BJ (cell line): ENCODE measurements around the gene CGREF1. TPM values are rescaled to one million over a fixed set of nuclear protein-coding genes. Genes with fewer than 3 reads are reported as not detected.

Experiments used
- CTCF ChIA-PET: fragments of 350-600 bp; formaldehyde crosslinking; extraction: SDS; loops from one replicate; lab custom pipeline; 2021; ENCODE audit warnings: antibody characterized with exemption, inconsistent platforms; lab: Yijun Ruan, JAX
- POLR2A ChIA-PET: fragments of 300-600 bp; sonication (Branson Sonifier 250); formaldehyde crosslinking; extraction: SDS; loops from one replicate; lab custom pipeline; 2021; ENCODE audit warnings: antibody characterized with exemption; lab: Charles Lee
- DNase-seq: peaks from one replicate; pipeline ENCODE4 v3.0.0-alpha.2; 2011; ENCODE audit warnings: low read depth
- H3K27me3 ChIP-seq: 2 replicates; pipeline ENCODE4 v1.6.0; 2011; ENCODE audit warnings: low read length; ENCODE audit not compliant: control insufficient read depth, insufficient read depth
- H3K36me3 ChIP-seq: 2 replicates; pipeline ENCODE4 v1.5.1; 2011; ENCODE audit warnings: low read length; ENCODE audit not compliant: control insufficient read depth, insufficient read depth
- H3K4me3 ChIP-seq: 2 replicates; pipeline ENCODE4 v1.5.1; 2011; ENCODE audit warnings: low read depth, mild to moderate bottlenecking, control low read depth, low read length
- CTCF ChIP-seq: IDR thresholded peaks from 2 replicates; pipeline ENCODE4 v1.5.1; 2011; ENCODE audit warnings: low read depth, mild to moderate bottlenecking, control low read depth, inconsistent platforms, low read length, moderate library complexity; ENCODE audit not compliant: insufficient read depth
- polyA plus RNA-seq: library from polyadenylated mRNA; depleted of rRNA; stranded (reverse); fragments of >200 nt; gene quantifications from 2 replicates; pipeline ENCODE4 v1.2.3, GENCODE V29; 2011

Gene CGREF1
- polyA plus RNA-seq, 1 experiment = 6.9 TPM

GRCh38 chr2:27092696-27093429, 26.1 kb downstream of the CGREF1 start:
- no peak for DNase-seq
- no peak for TF ChIP-seq CTCF
- ChIA-PET POLR2A (interaction anchor here (0.5 kb wide), 1 partner anchor 554 kb away, joined by 3 read pairs; no protein-coding TSS in a partner anchor), CTCF (interaction anchor here (0.9 to 5.5 kb wide), 4 partner anchors 99 to 218 kb away, joined by 3 to 38 read pairs (median 6); no protein-coding TSS in a partner anchor)
- Histone ChIP-seq H3K27me3 (no peaks in the 10 kb centered on the region), H3K36me3 (no peaks in the 10 kb centered on the region), H3K4me3 (no peak overlapping the region)

GRCh38 chr2:27091746-27092695, 26.9 kb downstream of the CGREF1 start:
- DNase-seq = no peak
- Histone ChIP-seq H3K4me3 (no peak overlapping the region), H3K27me3 (no peaks in the 10 kb centered on the region), H3K36me3 (no peaks in the 10 kb centered on the region)
- TF ChIP-seq CTCF = no peak
- POLR2A ChIA-PET = interaction anchor here (0.5 kb wide), 1 partner anchor 554 kb away, joined by 3 read pairs; no protein-coding TSS in a partner anchor
- CTCF ChIA-PET = interaction anchor here (0.9 to 1.7 kb wide), 3 partner anchors 19 to 219 kb away, joined by 3 to 6 read pairs (median 3); no protein-coding TSS in a partner anchor

- CTCF ChIA-PET = interaction anchor here (1.2 to 3.3 kb wide), 5 partner anchors 10 to 214 kb away, joined by 3 to 12 read pairs (median 7); no protein-coding TSS in a partner anchor
- no peaks in the 10 kb centered on the region for H3K36me3 ChIP-seq
- DNase-seq = no peak
- TF ChIP-seq CTCF = no peak
- POLR2A ChIA-PET = no interaction called here
- no peaks in the 10 kb centered on the region for H3K27me3 ChIP-seq
- no peak overlapping the region for H3K4me3 ChIP-seq
Observed at GRCh38 chr2:27089111-27089954, 29.6 kb downstream of the CGREF1 start.

GRCh38 chr2:27088634-27089033, 30.3 kb downstream of the CGREF1 start:
- CTCF ChIA-PET = interaction anchor here (0.7 to 3.3 kb wide), 8 partner anchors 8 to 215 kb away, joined by 3 to 15 read pairs (median 5); partner anchors contain the start of gene AGBL5
- POLR2A ChIA-PET = no interaction called here

More at GRCh38 chr2:27088634-27089033, 30.3 kb downstream of the CGREF1 start:
- DNase-seq = no peak
- TF ChIP-seq CTCF = no peak
- Histone ChIP-seq H3K27me3 (no peaks in the 10 kb centered on the region), H3K36me3 (peaks cover 2% of the 10 kb centered on the region; the same call in 1 of the 2 replicates), H3K4me3 (no peak overlapping the region)
